Measurements from ENCODE around the gene GNAZ. TPM values are rescaled to one million over a fixed set of nuclear protein-coding genes. Genes with fewer than 3 reads are reported as not detected.

The GNAZ gene
- total and polyA plus RNA-seq, 2 of the 8 experiments (the other 6 are each of a cell fraction or from before 2014, with no cell fraction given), result 6.6 to 9.6 TPM

DNA sequence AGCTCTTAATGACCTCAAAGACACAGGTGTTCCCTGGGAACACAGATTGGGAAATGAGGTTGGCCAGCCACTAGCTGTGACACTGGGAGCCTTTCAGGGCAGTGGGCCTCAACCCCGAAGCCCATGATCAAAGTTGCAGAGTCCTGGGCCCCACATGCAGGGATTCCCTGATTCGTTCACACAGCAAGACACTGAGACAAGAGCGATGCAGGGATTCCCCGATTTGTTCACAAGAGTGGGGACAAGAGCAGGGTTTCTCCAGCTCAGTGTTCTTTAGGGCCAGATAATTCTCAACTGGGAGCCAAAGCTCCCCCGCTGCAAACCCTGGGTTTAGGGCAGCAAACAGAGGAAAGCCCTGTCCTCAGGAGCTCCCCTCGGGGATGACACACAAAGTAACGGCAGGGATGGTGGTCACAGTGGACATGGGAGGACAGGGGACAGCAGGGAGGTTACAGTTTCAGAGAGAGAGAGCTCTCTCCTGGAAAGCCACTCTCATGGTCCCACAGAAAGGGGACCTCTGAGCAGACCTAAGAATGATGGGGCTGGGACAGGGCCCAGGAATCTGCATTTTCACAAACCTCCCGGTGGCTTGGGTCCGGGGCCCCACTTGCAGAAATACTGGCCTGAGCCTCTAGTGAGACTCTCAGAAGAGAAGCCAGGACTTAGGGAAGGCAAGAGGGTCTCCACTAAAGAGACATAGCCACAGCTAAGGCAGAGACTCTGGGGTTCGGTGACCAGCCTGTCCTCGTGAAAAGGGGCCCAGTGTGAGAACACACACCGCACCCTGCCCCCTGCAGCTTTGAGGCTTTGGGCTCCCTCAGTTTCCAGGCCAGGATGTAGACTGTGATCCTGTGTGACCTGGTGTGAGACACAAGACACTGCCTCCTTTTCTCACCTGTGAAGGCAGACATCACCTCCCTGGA lies 7.4 kb upstream of the GNAZ start (continued):
- TF ChIP-seq, protein P1, sequence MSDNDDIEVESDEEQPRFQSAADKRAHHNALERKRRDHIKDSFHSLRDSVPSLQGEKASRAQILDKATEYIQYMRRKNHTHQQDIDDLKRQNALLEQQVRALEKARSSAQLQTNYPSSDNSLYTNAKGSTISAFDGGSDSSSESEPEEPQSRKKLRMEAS (IDR thresholded peaks at IDR 0.05), result no peak
